SK-N-SH (cell line): ENCODE measurements around the gene SLC12A5.

Experiments
- CHD2 ChIP-seq: fragments of 150-350 bp; IDR thresholded peaks from 2 replicates; pipeline ENCODE4 v1.6.1; 2018; ENCODE audit warnings: low read length; ENCODE audit not compliant: partially characterized antibody
- CTCF ChIP-seq: fragments of 200-600 bp; sonication (generic); IDR thresholded peaks from 2 replicates; pipeline ENCODE4 v1.6.1; 2017; ENCODE audit warnings: antibody characterized with exemption, mild to moderate bottlenecking, moderate library complexity
- EZH2phosphoT487 ChIP-seq: fragments of 200-600 bp; sonication (generic); IDR thresholded peaks from 2 replicates; pipeline ENCODE4 v1.6.1; 2017; ENCODE audit warnings: low read depth, mixed run types, mild to moderate bottlenecking, antibody characterized with exemption, moderate library complexity, borderline replicate concordance
- GABPA ChIP-seq: IDR thresholded peaks from 2 replicates; pipeline ENCODE4 v1.4.0; 2012; ENCODE audit warnings: low read depth, mild to moderate bottlenecking
- MAX ChIP-seq: IDR thresholded peaks from 2 replicates; pipeline ENCODE4 v1.4.0; 2012; ENCODE audit warnings: low read depth
- MEF2A ChIP-seq: IDR thresholded peaks from 2 replicates; pipeline ENCODE4 v1.4.0; 2012; ENCODE audit warnings: low read depth, borderline replicate concordance
- PBX3 ChIP-seq: IDR thresholded peaks from 2 replicates; pipeline ENCODE4; 2012
- POLR2AphosphoS5 ChIP-seq: IDR thresholded peaks from 2 replicates; pipeline ENCODE4 v1.6.1; 2012; ENCODE audit warnings: low read depth, low read length
- RAD21 ChIP-seq: IDR thresholded peaks from 2 replicates; pipeline ENCODE4 v1.6.1; 2012; ENCODE audit warnings: mild to moderate bottlenecking, low read length
- REST ChIP-seq: IDR thresholded peaks from 2 replicates; pipeline ENCODE4 v1.6.1; 2012; ENCODE audit warnings: mild to moderate bottlenecking, low read depth, low read length, moderate library complexity
- RFX5 ChIP-seq: IDR thresholded peaks from 2 replicates; pipeline ENCODE4 v1.6.1; 2012; ENCODE audit warnings: mild to moderate bottlenecking, improper control_type of control experiment, low read length
- TAF1 ChIP-seq: IDR thresholded peaks from 2 replicates; pipeline ENCODE4 v1.6.1; 2012; ENCODE audit warnings: low read depth, mild to moderate bottlenecking, low read length, moderate library complexity, borderline replicate concordance
- USF2 ChIP-seq: fragments of 150-350 bp; IDR thresholded peaks from 2 replicates; pipeline ENCODE4 v1.6.1; 2017; ENCODE audit warnings: antibody characterized with exemption, low read length, low read depth, borderline replicate concordance

- TF ChIP-seq REST (no peak), CTCF (no peak), MAX (no peak), EZH2phosphoT487 (no peak), POLR2AphosphoS5 (no peak), CHD2 (no peak), MEF2A (no peak), USF2 (no peak), TAF1 (no peak), GABPA (no peak), PBX3 (no peak), RFX5 (no peak), RAD21 (no peak)
These were observed 16.1 kb upstream of the SLC12A5 start for GRCh38 chr20:46012921-46013320.
